Activated CD4-positive, CD25-positive, alpha-beta regulatory T cell treated with anti-CD3 and anti-CD28 coated beads, Interleukin-2, amount 50 U/mL, for 16 hours (primary cell): Measurements from ENCODE around the gene BCAR3.
"Not testable (repeated sequence)": the region's sequence is repeated elsewhere in the genome, so short reads cannot be mapped to it uniquely, and the experiment has no call there.

Experiments
- DNase-seq: peaks from one replicate; pipeline ENCODE4 v3.0.0-alpha.2; 2020; ENCODE audit warnings: low read depth, low spot score

BCAR3 gene

GRCh38 chr1:93597709-93598108 is 83.9 kb downstream of the BCAR3 start:
- no peak for DNase-seq

DNA sequence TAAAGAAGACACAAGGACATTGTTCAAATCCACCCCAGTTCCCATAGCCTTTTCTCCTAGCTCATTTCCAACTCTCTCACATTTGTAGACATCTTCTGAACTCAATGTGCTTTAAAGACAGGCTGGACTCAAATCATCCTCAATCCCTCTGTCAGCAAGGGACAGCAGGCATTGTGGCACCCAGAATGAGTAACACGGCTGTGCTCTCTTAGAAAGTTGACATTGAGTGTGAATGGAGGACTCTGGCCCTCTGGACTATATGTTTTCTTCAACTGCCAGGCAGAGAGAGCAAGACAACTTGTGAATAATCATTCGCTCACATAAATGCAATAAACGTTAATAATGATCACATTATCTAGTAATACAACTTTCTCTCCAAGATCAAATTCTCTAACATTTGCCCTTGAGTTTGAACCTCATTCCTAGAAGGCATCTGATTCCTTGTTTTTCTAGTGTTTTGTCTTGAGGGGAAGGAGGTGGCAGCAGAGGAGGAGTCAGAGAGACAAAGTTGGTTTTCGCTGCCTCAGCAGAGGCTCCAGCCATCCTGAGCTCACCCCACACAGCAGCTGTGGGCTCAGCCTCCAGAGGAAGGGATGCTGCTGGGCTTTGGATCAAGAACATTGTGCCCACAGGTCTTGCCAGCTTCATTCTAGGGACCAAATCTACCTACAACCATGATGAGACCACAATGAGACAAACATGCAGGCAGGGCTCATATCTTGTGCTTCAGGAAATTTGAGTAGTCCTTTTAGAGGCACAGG is 85.1 kb downstream of the BCAR3 start:
- DNase-seq, result no peak

- no peak for DNase-seq
Measured at GRCh38 chr1:93595743-93596142, 85.9 kb downstream of the BCAR3 start.

GRCh38 chr1:93595266-93595665 is 86.4 kb downstream of the BCAR3 start:
- DNase-seq, result no peak

GRCh38 chr1:93594603-93594880 is 87.1 kb downstream of the BCAR3 start:
- no peak for DNase-seq

DNA sequence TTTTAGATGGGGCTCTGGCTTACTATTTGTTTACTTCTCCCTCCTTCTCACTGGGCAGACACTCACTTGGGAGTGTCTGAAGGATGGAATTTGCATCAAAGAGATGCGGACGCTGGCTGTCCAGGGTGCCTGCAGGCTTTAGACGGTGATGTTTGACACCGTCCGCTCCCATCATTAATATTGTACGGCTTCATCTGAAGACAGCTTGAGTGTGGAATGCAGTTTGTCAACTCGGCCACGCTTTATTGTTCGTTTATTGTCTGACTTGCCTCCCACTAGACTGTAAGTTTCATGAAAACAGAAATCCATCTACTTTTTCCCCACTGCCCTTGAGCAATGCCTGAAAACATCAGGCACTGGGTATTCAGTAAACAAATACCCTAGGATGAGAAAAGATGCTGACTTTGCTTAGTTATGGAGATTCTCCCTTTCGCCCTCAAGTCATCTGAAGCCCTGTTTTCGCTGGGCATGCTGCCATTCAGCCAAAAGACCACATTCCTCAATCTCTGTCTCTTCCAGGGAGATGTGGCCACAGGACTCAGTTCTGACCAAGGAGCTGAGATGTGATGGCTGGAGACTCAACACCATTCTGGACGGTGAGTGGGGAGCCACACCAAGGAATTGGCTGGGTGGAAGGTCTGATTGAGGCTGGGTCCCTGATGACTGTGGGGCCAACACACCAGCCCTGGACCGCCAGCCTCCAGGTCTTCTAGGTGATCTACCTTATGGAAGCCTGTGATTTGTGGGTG is 87.6 kb downstream of the BCAR3 start:
- no peak for DNase-seq

GRCh38 chr1:93592551-93592949 is 89.1 kb downstream of the BCAR3 start:
- no peak for DNase-seq

DNA sequence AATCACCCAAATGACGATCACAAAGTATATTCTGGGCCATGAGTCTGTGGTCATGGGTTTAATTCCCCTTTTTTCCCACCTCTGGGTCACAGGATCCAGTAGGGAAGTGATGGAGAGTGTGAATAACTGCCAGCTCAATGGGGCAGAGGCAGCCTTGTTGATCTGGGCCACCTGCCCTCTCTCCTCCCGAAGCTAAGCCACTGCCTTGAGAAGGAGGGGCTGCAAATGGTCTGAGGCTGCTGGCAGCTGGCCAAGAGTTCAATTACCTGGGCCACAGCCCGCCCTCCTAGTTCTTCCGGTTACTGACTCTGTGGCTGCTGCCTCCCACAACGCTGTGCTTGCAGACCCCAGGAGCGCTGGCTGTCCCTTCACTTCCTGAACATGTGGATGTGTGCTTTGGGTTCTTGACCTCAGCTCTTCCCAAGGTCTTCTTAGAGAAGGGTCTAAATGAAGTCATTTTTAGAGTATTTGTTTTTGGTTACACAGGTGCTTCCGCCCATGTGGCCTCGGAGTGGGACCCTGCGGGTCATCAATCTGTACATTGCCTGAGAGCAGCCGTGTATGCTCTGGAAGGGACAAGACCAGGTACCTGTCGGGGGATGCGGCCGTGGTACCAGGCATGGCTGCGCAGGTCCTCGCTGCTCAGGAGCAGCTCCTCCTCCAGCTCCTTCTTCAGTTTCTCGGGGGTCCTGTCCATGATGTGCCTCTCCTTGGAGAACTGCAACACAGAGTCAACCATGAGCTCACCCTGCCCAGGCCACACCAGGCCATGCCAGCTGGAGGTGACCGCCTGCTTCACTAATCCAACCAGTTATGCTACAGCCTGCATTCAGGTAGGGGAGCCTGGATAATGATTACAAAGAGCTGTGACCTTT is 89.7 kb downstream of the BCAR3 start:
- DNase-seq, result no peak

DNA sequence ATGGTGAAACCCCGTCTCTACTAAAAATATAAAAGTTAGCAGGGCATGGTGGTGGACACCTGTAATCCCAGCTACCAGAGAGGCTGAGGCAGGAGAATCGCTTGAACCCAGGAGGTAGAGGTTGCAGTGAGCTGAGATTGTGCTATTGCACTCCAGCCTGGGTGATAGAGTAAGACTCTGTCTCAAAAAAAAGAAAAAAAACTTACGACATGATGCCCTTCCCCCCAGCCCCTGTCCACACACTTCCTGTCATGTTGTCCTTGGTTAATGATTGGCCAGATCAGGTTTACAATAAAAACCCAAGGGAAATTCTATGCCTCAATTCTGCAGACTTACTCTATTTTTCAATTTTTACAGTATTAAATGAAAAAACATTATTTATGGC is 90.4 kb downstream of the BCAR3 start:
- DNase-seq, result not testable (repeated sequence)

DNA sequence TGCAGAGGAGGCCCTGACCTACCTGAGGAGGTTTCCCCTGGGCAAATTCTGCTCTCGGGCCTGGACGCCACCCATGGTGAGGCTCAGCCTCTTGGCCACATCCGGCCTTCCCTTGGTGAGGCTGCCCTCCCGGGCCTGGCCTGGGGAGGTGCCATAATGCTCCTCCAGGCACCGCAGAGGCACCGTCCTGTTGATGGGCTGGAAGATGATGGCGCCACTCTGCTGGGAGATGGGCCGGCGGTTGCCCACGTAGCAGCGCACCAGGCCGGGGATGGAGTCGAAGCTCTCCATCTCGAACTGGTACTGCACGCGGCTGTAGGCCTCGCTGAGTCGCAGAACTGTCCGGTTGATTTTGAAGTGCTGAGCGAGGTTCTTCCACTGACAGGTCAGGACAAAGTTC is 92.7 kb downstream of the BCAR3 start:
- no peak for DNase-seq

DNA sequence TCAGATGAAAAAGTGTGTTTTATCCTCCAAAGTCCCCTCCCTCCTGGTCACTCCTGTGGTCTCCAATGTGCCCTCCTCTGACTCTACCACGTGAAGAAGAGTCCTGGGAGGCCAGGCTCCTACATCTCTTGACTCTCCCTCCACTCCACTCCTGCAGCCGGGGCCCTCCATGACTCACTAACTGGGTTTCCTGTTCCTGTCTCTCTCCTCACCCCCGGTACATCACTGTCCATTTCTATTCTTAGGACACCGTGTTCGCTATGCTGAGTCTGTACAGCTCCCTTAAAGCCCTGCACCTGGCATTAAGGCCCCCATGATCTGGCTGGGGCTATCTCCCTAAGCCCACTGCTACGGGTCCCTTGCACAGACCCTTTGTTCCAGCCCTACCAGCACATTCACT is 93.4 kb downstream of the BCAR3 start:
- DNase-seq, result no peak

GRCh38 chr1:93587354-93587753 is 94.3 kb downstream of the BCAR3 start:
- no peak for DNase-seq

GRCh38 chr1:93585059-93585966 is 96.3 kb downstream of the BCAR3 start:
- DNase-seq, result no peak

GRCh38 chr1:93584261-93585003 is 97.2 kb downstream of the BCAR3 start:
- no peak for DNase-seq

- no peak for DNase-seq
Measured at GRCh38 chr1:93581917-93582850, 99.5 kb downstream of the BCAR3 start.

DNA sequence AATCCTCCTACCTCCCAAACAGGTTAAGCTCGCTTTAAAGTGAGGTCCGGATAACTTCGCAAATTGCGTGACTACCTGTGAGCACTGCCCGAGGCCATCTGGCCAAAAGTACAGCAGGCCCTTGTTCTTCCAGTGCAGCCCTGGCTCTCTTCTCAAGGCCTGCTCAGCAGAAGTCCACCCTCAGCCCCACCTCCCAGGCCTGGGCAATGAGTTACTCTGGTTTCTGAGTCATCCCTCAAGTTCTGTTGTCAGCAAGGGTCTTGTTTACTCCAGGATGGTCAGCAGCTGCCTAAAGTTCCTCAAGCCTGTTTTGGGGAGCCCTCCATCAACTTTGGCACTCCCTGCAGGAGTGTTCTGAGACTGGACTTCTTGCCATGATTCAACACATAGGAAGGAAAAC is 101.7 kb downstream of the BCAR3 start:
- DNase-seq, result no peak

DNA sequence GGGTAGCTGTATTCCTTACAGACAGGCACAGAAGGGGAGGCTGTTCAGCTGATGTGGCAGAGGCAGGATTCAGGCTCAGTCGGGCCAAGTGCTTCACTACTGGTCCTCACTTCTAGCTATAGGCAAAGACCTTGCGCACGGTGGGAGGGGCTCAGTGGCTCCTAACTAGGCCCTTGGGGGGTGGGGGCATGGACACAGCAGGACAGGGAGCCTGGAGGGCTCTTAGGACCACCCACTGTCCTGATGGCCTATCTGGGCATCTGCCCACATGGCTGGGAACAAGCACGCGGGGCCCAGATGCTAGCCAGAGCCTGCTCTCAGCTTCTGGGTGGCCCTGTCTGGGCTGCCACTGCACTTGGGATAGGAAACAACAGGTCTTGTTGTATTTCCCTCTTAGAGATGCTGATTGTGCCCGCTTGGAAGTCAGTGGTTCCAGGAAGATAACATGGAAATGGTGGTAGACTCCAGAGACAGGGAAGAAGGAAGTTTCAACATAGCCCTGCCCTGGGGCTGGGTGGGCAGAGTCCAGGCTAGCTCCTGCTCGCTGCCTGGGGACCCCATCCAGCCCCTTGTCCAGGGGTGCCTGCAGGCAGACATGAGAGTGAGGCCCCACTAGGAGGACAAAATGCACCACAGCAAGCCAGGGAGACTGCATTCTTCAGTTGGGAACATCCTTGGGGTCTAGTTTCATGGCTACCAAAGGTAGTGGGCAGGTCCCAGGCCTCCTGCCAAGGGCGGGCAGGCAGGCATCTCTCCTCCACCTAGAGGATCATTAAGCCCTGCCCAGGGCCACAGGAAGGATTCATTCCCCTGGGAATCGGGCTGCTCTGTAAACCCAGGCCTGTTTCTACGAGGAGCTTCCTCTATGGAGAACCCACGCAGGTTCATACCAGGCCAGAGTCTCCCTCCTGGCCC is 102.5 kb downstream of the BCAR3 start:
- no peak for DNase-seq

DNA sequence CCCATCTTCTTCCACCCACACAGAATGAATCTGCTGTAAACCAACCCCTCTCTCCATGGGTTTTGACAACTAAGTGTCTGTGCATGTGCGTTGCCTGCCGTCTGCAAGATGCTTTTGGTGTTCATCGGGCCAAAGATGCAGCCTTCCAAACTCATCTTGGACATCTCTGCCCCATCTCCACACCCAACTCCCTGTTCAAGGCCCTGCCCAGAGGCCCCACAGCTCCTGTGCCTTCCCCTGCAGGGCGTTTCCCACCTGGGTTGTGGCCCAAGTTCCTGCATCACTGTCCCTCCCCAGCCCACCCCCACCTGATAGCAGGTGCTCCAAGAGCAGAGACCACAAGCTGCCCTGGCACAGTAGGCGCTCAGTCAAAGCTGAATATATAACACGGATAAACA is 103.2 kb downstream of the BCAR3 start:
- no peak for DNase-seq
